Calu3 (cell line): Measurements from ENCODE around the gene SGPL1. TPM values are rescaled to one million over a fixed set of nuclear protein-coding genes. Genes with fewer than 3 reads are reported as not detected.

Source experiments
- BruUV-seq: library from RNA; stranded (reverse); fragments of 400-500 nt; replicated peaks from 2 replicates; lab custom pipeline; 2021; lab: Mats Ljungman, UMichigan
- CTCF ChIA-PET: fragments of 300-600 bp; sonication (Branson Sonifier 250); formaldehyde crosslinking; loops from one replicate; lab custom pipeline; 2022; ENCODE audit warnings: antibody characterized with exemption; lab: Charles Lee
- DNase-seq: peaks from one replicate; pipeline ENCODE4 v3.0.0; 2022
- H3K27ac Mint-ChIP-seq: one replicate; pipeline ENCODE4 v1.8.0; 2022; ENCODE audit warnings: mixed read lengths; ENCODE audit not compliant: unreplicated experiment
- H3K27me3 Mint-ChIP-seq: one replicate; pipeline ENCODE4 v1.8.0; 2022; ENCODE audit warnings: mixed read lengths; ENCODE audit not compliant: unreplicated experiment
- H3K36me3 Mint-ChIP-seq: one replicate; pipeline ENCODE4 v1.8.0; 2022; ENCODE audit warnings: mild to moderate bottlenecking, moderate library complexity, mixed read lengths; ENCODE audit not compliant: insufficient read depth, unreplicated experiment
- H3K4me1 Mint-ChIP-seq: one replicate; pipeline ENCODE4 v1.8.0; 2022; ENCODE audit warnings: mild to moderate bottlenecking, low read depth, mixed read lengths; ENCODE audit not compliant: unreplicated experiment
- H3K4me3 Mint-ChIP-seq: one replicate; pipeline ENCODE4 v1.8.0; 2022; ENCODE audit warnings: mild to moderate bottlenecking, low read depth, moderate library complexity, mixed read lengths; ENCODE audit not compliant: unreplicated experiment
- H3K9me3 Mint-ChIP-seq: one replicate; pipeline ENCODE4 v1.8.0; 2022; ENCODE audit warnings: low read depth, mixed read lengths; ENCODE audit not compliant: unreplicated experiment
- CTCF ChIP-seq: fragments of 200-600 bp; IDR thresholded peaks from one replicate; pipeline ENCODE4 v1.8.0; 2022; ENCODE audit warnings: antibody characterized with exemption; ENCODE audit not compliant: unreplicated experiment
- intact Hi-C: fragments of 100-400 bp; cut with micrococcal nuclease; formaldehyde crosslinking; loops from one replicate; pipeline ENCODE4 v1.10.0; 2022; ENCODE audit not compliant: unreplicated experiment
- total RNA-seq: library from RNA; stranded (reverse); gene quantifications from 2 replicates; pipeline ENCODE4 v1.2.3, GENCODE V29; 2022

Gene SGPL1
- total RNA-seq, 1 experiment from 2014 or later = 84.6 TPM

GRCh38 chr10:70780370-70780760, 35.4 kb upstream of the SGPL1 start:
- Mint-ChIP-seq H3K27ac (no peak overlapping the region), H3K27me3 (peaks cover 66% of the 10 kb centered on the region), H3K36me3 (no peaks in the 10 kb centered on the region), H3K9me3 (no peaks in the 10 kb centered on the region), H3K4me1 (no peaks in the 10 kb centered on the region), H3K4me3 (no peak overlapping the region)
- BruUV-seq = no TSS peak
- DNase-seq = no peak
- intact Hi-C loops = no loop called here
- CTCF ChIA-PET = no interaction called here
- TF ChIP-seq CTCF = no peak

GRCh38 chr10:70780772-70781171, 35.0 kb upstream of the SGPL1 start:
- Mint-ChIP-seq H3K27me3 (peaks cover 70% of the 10 kb centered on the region), H3K4me1 (no peaks in the 10 kb centered on the region), H3K36me3 (no peaks in the 10 kb centered on the region), H3K27ac (no peak overlapping the region), H3K9me3 (no peaks in the 10 kb centered on the region), H3K4me3 (no peak overlapping the region)
- CTCF ChIA-PET = no interaction called here
- no peak for TF ChIP-seq CTCF
- DNase-seq = no peak
- intact Hi-C loops = no loop called here
- BruUV-seq = no TSS peak

GRCh38 chr10:70781461-70782051, 34.2 kb upstream of the SGPL1 start:
- no peaks in the 10 kb centered on the region for H3K9me3 Mint-ChIP-seq
- TF ChIP-seq CTCF = no peak
- H3K4me1 Mint-ChIP-seq = no peaks in the 10 kb centered on the region
- intact Hi-C loops = no loop called here
- H3K36me3 Mint-ChIP-seq = no peaks in the 10 kb centered on the region
- H3K27me3 Mint-ChIP-seq = peaks cover 78% of the 10 kb centered on the region
- H3K27ac Mint-ChIP-seq = no peak overlapping the region
- no peak overlapping the region for H3K4me3 Mint-ChIP-seq
- CTCF ChIA-PET = no interaction called here
- BruUV-seq = no TSS peak
- no peak for DNase-seq

GRCh38 chr10:70782086-70782745, 33.5 kb upstream of the SGPL1 start:
- Mint-ChIP-seq H3K9me3 (no peaks in the 10 kb centered on the region), H3K4me3 (no peak overlapping the region), H3K27me3 (peaks cover 84% of the 10 kb centered on the region), H3K4me1 (no peaks in the 10 kb centered on the region), H3K36me3 (no peaks in the 10 kb centered on the region), H3K27ac (no peak overlapping the region)
- no TSS peak for BruUV-seq
- intact Hi-C loops = no loop called here
- DNase-seq = no peak
- no peak for TF ChIP-seq CTCF
- CTCF ChIA-PET = no interaction called here
